Omental fat pad (tissue), 4 donors: ENCODE data around the gene FOXK1. TPM values are rescaled to one million over a fixed set of nuclear protein-coding genes. Genes with fewer than 3 reads are reported as not detected.

Experiments used
- ATAC-seq: fragments of 150-250 bp; one replicate; pipeline ENCODE4 v1.9.1; 2016; ENCODE audit warnings: mild to moderate bottlenecking, moderate library complexity; ENCODE audit not compliant: low FRiP score
- DNase-seq: peaks from one replicate; pipeline ENCODE4 v3.0.0-alpha.2; 2019; ENCODE audit warnings: low spot score
- total RNA-seq, 4 donors: library from RNA; depleted of rRNA; stranded (reverse); fragments of >200 nt; gene quantifications; one replicate each; pipeline ENCODE4 v1.1.0, GENCODE V29; 2016
- TF ChIP-seq, protein P1 (sequence below), 3 donors: fragments of 450-650 bp; IDR thresholded peaks; one replicate each; pipeline ENCODE4 v1.5.1; 2016 to 2017; ENCODE audit warnings: antibody characterized with exemption in 3 of 3, mild to moderate bottlenecking in 3 of 3, moderate library complexity in 2 of 3

Gene FOXK1
- total RNA-seq, 4 donors from 2014 or later: 10.8 to 35.0 (median 20.4) TPM

DNA sequence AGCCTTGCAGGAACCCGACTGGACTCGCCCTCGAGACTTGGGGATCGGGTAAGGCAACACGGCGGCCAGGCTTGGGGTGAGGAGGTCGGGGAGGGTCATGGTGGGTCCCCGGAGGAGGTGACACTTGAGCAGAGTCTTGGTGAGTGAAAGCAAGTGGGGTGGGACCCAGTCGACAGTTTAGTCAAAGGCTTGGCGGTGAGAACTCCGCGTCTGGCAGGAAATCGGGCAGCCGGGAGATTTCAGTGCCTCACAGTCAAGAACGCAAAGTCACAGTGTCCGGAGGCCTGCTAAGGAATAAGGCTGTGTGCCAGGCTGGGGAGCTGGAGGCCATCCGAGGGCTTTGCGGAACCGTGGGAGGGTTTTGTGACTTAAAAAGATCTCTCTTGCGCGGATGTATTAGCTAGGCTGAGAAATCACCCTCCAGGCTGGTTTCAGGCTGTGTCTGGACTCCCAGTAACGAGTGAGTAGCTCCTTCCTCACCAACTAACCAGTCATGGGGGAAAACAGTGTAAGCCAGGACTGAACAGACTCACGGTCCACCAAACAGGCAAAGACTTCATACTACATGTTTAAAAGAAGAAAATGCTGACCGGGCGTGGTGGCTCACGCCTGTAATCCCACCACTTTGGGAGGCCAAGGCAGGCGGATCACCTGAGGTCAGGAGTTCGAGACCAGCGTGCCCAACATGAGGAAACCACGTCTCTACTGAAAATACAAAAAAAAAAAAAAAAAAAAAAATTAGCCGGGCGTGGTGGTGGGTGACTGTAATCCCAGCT, 93.9 kb downstream of the FOXK1 start:
- DNase-seq (no peak), ATAC-seq (peak; percentile 60)
- TF ChIP-seq, protein P1, sequence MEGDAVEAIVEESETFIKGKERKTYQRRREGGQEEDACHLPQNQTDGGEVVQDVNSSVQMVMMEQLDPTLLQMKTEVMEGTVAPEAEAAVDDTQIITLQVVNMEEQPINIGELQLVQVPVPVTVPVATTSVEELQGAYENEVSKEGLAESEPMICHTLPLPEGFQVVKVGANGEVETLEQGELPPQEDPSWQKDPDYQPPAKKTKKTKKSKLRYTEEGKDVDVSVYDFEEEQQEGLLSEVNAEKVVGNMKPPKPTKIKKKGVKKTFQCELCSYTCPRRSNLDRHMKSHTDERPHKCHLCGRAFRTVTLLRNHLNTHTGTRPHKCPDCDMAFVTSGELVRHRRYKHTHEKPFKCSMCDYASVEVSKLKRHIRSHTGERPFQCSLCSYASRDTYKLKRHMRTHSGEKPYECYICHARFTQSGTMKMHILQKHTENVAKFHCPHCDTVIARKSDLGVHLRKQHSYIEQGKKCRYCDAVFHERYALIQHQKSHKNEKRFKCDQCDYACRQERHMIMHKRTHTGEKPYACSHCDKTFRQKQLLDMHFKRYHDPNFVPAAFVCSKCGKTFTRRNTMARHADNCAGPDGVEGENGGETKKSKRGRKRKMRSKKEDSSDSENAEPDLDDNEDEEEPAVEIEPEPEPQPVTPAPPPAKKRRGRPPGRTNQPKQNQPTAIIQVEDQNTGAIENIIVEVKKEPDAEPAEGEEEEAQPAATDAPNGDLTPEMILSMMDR (IDR thresholded peaks at IDR 0.05): no peak

DNA sequence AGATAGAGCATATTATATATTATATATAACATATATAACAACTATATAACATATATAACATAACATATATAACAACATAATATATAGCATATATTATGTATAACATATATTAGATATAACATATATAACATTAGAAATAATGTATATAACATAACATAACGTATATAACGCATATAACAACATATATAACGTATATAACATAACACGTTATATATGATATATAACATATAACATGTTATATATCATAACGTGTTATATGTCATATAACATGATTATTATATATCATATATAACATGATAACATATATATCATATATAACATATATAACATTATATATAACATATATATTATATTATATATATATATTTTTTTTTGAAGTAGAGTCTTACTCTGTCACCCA, 97.0 kb downstream of the FOXK1 start:
- DNase-seq: no peak
- TF ChIP-seq, protein P1 (IDR thresholded peaks at IDR 0.05): no peak
- no peak for ATAC-seq

DNA sequence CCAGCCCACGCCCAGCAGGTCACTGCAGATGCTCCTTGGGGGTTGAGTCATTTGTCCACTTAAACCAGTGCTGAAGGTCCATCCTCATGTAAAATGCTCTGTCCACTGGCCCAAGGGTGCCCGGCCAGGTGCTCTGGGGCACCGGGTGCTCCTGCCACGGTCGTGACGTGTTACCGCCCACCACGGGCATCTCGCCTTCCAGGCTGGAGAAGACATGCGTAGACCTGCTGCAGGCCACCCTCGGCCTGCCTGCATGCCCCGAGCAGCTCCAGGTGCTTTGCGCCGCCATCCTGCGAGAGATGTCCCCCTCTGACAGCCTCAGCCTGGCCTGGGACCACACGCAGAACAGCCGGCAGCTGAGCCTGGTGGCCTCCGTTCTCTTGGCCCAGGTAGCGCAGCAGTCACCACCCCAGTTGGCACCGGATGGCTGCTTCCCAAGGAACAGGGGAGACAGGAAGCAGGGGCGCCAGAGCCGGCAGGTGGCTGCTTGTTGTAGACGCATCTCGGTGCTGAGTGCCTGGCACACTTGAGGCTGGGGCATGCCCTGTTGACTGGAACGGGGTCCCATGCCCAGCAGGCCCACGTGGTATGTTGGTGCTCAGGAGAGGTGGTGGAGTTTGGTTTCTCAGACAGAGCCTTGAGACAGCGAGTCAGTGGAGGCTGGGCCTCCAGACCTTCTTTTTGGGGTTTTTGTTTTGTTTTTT, 99.4 kb downstream of the FOXK1 start:
- ATAC-seq (no peak), DNase-seq (no peak)
- TF ChIP-seq, protein P1 (IDR thresholded peaks at IDR 0.05): no peak

DNA sequence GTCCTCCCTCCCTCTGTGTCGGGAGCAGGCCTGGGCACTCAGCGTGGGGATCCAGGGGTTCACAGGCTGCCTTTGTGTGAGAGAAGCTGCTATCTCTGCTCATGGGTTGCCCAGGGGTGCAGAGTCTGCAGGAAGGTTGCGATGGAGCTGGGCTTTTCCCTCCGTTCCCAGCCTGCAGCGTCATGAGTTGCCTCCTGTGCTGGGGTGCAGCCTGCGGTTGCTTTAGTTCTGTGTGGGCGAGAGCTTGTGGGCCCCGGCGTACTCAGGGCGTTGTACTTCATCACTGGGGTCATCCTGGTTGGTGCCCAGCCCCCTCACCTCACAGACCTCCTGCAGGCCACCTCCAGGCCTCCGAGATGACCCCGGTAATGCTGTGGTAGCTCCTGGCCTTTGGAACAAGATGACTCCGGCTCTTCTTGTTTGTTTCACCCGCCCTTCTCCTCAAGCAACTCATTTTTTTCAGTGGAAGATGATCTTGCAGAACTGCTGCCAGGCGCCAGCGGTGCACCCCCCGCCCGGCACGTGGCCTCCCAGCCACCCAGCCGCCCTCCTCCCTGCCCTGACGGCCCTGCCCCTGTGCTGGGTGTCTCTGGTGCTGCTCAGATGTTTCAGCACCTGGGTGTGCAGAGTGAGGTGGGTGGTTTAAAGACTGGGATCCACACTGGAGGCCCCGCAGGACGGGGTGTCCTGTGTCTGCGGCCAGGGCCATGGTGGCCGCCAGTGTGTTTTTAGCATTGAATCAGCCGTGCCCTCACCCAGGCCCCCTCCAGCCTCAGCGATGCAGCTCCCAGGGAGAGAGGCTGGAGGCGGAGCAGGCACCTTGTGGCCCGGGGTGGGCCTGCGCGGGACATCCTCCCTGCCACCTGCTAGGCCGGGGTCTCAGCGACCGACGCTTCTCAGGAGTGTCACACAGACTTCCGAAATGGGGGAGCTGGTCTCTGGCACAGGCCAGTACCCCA, 100.5 kb downstream of the FOXK1 start:
- TF ChIP-seq, protein P1 (IDR thresholded peaks at IDR 0.05): no peak
- no peak for ATAC-seq
- DNase-seq: no peak

DNA sequence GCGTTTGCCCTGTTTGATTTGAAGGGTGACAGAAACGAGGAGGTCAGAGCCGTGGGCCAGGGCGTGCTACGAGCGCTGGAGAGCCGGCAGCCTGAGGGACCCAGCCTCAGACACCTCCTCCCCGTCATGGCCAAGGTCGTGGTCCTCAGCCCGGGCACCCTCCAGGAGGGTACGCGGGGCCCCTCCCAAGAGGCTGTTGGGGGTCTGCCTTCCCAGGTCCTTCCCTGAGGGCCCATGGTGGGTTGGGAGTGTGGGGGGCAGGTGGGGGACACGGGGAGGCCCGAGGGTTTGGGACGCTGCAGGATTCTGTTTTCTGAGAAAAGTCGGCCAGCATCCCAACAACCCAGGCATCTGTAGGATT, 101.2 kb downstream of the FOXK1 start:
- DNase-seq (no peak), ATAC-seq (no peak)
- TF ChIP-seq, protein P1 (IDR thresholded peaks at IDR 0.05): no peak

DNA sequence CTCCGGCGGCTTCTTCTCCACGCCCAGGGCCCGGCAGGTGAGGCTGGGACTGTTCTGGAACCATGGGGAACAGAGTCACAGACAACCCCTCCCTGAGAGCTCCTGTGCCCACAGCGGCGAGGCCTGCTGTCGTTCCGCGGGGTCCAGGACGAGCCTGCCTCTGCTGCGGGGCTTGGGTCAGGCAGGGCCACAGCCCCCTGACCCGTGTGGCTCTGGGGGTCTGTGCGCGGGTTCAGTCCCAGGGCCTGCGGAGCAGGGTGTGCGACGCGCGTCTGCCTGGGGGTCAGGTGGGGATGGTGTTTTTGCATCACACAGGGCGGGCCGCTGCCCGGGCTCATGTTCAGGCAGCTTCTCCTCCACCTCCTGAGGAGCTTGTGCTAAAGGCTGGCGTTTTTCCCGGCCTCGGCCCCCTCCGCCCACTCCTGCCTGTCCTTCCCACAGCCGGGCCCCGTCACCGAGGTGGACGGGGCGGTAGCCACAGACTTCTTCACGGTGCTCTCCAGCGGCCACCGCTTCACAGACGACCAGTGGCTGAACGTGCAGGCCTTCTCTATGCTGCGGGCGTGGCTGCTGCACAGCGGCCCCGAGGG, 101.8 kb downstream of the FOXK1 start:
- DNase-seq (no peak), ATAC-seq (peak; percentile 17)
- TF ChIP-seq, protein P1 (IDR thresholded peaks at IDR 0.05): no peak
